GM19240 (cell line): ENCODE results near the gene DPP4.

ENCODE experiments used
- DNase-seq: peaks from one replicate; pipeline ENCODE4 v3.0.0; 2011; ENCODE audit warnings: low spot score; ENCODE audit not compliant: insufficient read length

The DPP4 gene

DNA sequence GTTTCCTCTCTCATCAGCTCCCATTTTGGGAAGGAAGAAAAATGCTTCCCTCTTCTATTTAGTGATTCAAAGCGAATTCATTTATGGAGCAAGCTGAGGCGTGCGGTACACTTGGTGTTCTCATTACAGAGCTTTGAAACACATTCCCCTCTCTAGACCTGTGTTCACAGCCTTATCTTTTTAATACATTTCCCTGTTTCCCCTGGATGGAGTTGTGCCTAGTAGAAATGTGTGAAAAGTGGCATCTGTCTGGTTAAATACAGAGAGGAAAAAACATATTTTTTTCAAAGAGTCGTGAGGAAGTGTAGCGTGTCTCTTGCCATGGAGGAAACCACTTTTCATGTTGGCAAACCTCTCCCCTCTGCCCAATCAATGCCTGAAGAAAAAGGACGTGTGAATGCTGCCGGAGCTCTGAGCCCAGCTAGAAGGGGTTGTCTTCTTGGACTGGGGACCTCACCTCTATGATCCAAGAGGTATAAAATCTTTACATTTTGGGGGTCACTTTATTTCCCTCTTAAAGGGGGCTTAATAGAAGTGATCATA is 52.4 kb downstream of the DPP4 start:
- no peak for DNase-seq

DNA sequence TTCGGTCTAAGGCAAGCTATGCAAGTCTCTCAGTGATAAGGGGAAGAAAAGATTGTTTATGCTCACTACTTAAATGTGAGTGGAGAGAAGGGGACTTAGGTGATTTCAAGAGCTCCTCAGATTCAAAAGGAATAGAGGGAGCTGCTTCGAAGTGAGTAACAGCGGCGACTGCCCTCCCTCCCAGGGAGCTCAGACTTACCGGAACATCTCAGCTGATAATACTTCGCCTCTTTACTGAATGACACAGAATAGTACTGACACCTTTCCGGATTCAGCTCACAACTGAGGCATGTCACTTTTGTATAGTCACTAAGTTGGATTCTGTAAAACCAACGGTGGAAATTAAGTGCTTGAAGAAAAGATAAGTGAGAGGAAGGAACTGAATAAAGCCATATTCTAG is 55.5 kb downstream of the DPP4 start:
- no peak for DNase-seq

DNA sequence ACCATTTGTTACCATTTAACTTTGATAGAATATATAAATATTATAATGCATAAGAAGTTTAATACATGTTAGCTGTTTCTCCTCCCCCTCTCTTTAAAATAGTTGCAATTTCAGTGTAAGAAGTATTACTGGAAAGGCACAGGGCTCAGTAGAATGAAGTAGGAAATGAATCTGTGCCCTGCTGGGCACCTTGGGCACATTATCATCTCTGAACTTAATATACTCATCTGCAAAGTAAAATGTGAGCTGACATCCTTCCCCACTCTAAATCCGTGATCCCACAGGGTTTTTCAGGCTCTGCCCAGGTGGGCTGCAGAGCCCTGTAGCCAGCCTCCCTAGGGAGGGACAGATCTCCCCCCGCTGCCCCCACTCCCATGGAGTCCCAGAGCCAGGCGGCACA is 56.8 kb downstream of the DPP4 start:
- DNase-seq: no peak

DNA sequence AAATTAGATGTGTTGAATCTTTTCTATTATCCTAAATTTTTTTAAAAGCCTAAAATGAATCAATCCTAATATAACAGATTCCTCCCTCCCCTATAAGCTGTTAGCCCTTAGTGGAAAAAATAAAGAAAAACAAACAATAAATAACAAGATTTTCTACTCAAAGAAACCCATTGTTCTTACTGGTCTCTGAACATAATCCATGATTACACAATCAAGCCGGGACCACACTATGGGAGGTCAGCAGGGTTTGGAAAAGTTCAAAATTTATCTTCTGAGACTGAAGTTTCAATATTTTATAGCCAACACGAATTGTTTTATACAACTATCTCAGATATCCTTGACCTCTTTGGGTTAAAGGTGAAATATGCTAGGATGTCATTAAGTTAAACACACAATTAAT is 57.9 kb downstream of the DPP4 start:
- DNase-seq: no peak

DNA sequence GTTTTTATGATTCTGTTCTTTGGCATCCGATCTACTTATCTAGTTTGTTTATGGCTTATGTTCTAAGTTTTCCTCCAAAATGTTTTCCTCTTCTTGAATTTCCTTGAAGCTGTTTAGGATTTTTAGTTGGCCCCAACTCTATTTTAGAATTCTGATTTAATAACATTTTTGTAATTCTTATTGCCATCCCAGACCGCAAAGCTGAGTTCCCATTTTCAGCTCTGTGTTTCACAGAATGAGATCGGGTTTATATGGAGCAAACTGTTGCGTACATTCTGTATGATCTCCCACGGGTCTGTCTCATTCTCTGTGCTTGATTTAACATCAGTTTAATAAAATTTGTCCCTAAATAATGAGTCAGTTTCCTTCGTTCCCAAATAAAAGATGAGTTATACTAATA is 59.3 kb downstream of the DPP4 start:
- no peak for DNase-seq

DNA sequence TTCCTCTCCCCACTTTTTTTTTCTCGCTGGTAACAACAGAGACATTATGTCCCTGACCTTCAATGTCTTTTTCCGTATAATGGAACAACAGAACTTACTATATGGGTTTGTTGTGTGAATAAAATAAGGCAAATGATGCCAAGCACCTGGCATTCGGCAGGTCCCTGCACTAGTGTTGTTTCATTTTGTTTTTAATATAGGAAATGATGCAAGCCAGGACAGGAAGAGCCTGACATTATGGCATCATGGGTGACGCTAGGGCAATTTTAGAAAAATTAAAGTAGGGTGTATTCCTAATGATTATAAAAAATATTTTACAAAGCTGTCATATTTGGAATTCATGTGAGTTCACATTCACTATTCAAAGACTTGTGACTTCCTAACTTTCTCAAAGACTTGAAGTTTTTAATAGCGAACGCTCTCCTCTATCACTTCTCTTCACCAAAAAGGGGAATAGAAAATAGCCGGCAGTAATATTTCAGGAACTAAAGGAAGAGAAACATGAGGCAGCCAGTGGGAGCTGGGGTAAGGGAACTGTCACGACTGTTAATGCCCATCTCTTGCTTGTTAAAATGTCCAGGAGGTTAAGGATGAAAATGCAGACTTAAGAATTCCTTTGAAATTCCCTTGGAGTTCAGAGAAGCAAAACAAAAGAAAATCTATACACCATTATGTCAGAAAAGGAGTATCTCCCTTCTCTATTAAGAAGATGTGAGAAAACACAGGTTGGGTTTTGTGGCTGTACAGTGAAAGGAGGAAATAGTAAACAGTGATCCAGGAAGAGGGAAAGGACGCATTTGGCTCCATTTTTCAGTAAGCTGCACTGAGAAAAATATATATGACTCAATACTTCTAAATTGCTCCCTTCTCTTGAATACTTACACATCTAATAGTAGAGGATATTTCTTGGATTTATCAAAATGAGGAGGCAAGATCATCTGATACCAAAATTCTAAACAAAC is 60.2 kb downstream of the DPP4 start:
- no peak for DNase-seq

DNA sequence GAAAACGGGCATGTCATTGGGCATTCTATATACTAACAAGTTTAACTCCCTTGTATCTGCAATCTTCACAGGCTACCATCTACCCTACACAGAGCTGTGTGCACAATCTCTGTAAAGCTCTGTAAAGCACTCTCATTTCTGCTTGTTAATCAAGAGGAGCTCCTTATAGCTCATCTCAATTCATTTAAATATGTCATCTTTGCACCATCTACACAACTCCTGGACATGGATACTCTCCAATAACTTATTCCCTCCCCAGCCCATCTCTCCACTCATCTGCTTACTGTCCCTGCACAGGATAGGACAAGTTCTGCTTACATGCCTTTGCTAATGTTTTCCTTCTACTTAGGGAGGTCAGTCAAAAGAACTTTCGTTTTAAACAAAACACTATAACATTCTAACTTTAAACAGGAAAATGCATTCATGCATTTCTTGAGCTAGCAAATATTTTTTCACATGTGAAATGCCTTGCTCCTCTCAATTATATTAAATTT is 61.4 kb downstream of the DPP4 start:
- DNase-seq: no peak

DNA sequence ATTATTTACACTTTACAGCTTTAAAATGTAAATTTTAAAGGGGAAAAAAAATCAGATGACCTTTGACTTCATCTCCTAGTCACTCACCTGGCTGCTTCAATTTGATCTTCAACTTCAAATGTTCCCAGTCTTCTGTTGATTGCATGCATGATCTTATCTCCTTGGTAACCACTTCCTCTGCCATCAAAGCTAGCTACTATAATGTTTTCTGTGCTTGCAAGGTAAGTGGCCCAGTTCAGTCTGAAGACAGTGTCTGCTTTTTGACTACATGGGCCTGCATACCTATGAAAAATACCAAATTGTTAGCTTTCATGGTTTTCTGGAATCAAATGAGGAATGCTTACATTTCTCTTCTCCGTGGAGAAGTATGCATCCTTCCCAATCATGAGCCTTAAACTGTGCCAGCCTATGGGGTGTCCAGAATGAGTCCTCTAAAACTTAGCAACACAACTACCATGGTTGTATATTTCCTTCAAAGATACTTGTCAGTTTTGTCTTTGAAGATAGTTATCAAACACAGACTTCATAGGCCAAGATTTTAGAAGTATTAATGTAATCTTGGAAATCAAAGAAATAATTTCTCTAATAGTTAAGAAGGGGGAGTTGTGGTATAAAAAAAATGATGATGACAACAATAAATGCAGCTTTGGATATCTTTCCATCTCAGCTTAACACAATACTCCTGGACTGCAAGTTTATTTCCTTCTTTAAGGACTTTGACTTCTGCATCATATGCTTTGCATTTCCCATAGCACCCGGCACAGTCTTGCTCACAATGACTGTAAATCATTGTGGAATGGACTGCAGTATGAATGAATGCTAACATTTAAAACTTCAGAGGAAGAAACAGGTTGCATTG is 62.1 kb downstream of the DPP4 start:
- DNase-seq: no peak

DNA sequence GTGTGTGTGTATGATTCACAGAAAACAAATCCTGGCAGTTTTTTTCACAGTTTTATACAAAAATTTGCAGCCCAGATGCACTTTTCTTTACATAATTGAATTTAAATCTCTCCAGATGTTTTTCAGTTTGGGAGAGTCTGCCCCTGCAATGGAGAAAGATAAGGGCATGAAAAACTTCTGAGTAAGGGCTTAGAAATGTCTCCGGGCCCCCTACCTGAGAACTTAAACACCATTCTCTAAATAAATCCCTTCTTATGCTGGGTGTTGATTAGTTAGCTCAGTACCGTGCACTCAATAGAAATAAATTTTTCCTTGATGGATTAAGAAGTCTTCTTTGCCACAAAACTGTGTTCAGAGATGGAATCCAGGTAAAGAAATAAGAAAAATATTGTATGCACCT is 64.5 kb downstream of the DPP4 start:
- no peak for DNase-seq

DNA sequence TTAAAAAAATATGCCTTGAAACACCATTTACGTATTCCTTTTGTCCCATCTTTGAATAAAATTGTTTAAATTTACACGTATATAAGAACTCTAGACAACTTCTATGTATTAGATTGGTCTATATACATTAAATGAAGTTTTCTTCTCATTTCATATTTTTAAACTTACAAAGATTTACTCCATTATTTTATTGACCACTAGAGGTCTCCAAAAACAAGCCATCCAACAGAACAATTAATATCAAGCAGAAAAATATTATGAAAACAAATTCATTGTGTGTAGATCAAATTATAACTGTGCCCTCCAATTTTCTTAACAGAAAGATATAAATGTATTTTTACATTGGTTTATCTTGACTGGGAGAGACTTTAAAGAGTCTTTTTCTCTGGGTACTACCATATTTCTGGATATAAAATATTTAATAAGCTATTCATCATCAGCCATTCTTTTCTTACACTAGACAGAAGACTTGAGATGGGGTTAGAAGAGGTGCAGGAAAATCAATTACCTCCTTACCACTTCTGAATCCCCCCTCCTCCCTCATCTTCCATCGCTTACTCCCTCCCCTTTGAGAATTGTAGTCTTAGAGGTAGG is 66.5 kb downstream of the DPP4 start:
- DNase-seq: no peak

DNA sequence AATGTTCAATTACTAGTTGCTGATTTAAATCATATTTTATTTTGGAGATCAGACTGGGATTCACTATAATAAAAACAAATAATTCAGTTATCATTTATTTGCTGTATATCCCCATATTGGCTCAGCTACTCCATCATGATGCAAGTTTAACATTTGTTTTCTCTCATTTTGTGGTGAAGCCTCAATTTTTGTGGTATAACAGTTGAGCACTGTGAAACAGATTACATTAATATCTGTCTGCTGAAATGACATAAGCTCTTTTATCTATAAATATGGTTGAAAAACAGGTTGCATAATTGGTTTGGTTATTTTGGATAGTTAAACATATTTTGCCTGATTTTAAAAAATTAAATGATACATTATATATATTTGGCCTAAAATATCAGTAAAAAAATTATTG is 67.7 kb downstream of the DPP4 start:
- DNase-seq: no peak

DNA sequence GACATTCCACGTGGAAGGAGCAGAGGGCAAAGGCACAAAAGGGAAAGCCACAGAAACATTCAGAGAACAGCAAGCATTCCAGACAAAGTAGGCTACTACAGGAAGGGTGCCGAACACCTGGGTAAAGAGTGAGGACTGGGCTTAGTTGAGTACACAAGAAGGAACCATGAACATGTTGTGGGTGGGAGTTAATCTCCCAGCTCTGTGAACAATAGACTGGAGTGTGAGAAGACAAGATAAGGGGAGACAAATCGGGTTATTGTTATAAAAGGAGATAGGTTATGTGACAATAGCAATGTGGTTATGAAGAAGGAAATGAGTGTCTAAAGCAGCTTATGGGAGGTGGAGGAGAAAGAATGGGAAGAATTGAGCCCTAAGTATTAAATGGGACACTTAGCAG is 70.0 kb downstream of the DPP4 start:
- DNase-seq: no peak

DNA sequence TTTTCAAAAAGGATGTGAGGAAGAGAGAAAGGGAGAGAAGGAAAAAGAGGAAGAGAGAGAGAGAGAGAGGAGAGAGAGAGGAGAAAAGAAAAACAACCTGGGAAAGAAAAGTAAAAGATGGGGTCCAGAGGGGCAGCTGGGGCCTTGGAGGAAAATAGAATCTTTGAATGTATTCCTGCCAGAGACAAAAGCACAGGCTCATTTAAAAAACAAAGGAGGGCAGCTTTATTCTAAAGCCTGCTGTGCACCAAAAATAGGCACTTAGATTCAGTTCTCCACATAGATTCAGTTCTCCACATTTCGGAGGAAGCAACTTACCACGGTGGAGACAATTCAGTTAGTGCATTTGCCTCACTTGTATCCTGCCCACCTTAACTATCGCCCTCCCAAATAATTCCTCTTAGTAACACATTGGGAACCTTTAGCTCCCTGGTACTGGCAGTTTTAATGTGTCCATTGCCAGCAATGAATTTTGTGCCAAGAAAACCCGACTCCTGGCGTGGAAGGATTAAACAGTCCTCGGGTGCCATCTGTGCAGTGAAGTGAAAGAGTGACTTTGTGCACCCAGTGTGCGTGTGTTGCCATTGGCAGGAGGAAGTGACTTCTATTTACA is 71.3 kb downstream of the DPP4 start:
- DNase-seq: no peak

DNA sequence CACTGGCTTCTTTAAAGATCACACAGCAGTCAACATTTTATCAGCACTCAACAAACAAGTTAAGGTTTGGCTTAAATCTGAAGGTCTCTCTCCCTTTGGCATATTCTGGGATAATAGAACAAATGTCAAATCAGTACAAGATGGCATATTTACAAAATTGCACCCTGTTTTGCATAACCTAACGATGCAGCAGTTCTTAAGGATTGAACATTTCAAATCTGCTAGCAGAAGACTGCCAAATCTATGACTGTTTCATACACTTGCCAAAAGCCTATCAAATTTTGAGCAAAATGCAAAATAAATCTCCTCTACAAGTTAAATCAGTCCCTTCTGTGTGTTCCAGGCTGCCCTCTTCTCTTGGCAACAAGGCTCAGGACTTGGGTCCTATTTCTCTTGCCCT is 73.6 kb downstream of the DPP4 start:
- no peak for DNase-seq

DNA sequence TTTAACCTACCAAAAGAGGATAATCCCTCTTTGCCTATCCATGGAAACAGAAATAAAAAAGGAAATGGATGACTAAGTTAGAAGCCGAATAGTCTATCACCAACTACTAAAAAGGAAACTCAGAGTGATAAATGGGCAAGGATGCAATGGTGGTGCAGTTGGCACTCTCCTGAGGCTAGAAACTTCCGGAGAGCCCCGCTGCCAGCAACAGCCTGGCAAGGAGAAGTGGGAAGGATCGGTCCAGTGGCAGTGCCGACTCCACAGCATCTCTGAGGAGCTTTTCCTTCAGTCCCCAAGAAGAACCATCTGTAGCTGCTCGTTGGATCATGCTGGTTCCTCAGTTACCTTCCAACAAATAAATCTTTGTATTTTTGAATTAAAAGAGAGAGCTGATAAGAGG is 74.7 kb downstream of the DPP4 start:
- DNase-seq: no peak

DNA sequence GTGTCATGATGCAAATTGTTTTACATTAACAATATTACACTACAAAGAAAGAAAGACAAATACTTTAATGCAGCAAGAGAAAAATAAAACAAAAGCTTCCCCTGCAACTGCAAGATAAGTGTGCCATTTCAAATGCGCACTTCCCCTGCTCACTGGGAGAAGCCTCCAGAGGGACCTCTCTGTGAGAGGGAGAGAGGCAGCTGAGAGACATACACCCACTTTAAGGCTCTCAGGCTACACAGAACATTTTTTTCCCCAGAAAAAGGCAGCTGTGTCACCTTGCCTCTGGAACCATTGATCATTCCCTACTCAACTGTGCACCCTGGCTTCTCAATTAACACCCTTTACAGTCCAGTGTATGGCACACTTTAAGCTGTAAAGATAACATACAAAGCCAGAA is 75.2 kb downstream of the DPP4 start:
- DNase-seq: no peak

DNA sequence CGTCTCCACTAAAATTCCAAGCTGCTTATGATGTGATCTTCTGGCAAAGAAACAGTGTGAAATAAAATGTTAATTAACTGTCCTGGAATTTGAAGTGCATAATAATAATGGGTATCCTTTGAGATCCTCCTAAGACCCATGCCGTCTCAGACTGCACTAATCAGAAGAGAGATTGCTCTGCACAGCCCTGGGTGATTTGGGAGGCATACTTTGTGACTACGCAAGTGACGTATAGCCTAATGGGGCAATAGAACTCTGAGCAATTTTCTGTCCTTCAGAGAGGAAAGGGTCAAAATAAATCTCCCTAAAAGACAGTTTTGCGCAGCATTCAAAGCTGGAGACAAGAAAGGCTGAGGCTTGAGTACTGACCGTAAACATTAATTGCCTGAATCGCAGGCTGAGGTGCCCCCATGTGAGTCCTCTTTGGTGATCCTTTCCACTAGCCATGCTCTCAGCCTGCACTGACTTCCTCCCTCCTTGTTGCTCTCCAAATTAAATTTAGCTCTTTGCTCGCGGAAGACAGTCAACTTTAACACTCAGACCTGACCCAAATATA is 76.0 kb downstream of the DPP4 start:
- no peak for DNase-seq

DNA sequence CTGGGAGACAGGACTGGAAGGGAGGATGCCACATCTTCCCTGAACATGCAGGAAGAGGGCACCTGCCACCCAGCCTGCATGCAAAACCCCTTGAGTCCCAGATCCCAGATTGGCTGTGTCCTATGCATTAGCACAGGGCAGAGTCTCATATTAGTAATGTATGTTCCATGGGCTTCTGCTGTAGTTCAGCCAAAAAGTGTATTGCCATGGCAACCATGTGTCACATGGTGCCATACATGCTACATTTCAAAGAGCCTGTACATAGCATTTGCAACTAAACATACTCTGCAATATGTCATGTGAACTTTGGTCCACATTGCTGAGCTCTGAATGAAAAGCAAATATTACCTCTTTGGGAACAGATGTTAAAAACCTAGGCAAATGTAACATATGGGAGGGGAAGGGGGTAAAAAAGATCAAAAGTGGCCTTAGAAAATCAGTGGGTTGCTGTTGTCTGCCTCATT is 78.4 kb downstream of the DPP4 start:
- DNase-seq: no peak

DNA sequence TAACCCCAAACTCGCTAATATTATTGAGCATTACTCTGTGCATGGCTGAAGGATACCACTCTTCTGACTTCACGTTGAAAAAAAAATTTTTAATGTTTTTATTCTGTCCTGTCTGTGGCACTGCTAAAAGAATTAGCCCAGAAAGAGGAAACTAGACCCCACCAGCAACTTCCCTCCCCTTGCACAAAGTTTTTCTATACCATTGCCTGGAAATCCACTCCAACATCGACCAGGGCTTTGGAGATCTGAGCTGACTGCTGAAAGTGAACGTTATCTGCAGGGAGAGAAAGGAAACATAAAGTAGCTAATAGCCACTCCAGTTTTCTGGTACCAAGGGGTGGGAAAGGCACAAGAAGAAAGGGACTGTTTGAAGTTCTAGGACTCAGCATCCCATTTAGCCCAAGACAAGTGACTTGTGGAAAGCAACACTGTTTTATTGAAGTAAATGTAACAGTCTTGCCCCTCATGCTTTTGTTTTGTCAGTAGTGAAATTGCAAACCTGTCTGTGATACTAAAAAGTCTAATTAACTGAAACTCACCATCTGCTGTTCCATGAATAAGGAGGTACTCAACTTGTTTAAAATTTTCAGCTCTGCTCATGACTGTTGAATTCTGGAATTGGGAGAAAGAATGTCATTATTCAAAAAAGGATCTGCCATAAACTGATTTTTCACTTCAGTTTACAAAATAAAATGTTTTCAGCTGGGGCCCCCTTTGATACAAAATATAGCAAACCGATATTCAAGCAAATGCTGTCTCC is 79.1 kb downstream of the DPP4 start:
- DNase-seq: no peak

DNA sequence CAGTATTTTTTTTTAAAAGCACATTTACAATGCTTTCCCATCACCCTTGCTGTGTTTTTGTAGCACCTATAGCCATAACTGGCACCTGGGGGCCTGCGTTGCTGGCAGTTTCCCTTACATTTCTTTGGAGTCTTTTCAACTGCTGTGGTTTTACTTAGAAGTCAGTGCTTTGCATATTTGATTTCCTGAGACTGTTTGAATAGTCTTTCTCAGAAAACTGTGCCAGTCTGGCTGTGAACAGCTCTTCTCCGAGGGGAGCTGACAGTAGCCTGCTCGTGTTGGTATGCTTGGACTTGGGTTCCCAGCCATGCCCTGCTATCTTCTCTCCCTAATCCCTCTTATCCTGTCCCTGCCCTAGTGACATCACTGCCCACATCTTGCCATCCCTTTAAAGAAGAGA is 81.5 kb downstream of the DPP4 start:
- peak; percentile 6 for DNase-seq
